Stimulated activated CD8-positive, alpha-beta memory T cell treated with anti-CD3 and anti-CD28 coated beads, Interleukin-7, amount 100 ng/mL, for 1 hour (primary cell): ENCODE data around the gene RNF183.

Source experiments
- DNase-seq, 2 donors: peaks; one replicate each; pipeline ENCODE4 v3.0.0-alpha.2; 2020; ENCODE audit warnings: low read depth in 2 of 2

The RNF183 gene, protein sequence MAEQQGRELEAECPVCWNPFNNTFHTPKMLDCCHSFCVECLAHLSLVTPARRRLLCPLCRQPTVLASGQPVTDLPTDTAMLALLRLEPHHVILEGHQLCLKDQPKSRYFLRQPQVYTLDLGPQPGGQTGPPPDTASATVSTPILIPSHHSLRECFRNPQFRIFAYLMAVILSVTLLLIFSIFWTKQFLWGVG

DNA sequence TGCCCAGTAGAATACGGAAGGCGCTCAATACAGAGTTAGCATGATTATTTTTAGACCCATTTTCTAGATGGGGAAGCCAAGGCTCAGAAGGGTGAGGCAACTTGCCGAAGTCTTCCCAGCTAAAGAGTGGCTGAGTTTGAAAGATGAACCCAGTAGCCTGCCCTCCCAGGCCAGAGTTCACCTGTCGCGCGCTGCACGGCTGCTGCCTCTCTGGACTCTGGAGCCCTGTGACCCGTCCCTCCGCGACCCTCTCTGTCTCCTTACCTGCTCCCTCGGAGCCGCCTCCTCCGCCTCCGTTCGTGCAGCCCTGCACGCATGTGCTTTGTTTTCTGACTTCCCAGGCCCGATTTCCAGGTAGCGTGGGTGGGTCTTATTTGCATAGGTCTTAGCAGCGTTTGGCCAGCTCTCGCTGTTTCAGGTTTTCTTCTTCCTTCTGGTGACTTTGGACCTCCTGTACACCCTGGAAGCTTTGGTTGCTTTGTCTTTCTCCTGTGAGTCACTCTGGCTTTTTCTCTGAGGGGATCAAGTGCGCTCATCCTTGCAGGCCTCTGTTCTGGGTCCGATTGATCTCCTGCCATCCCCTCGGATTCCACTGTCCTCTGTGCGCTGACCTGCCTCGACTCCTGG is at the start of gene RNF183:
Gene RNF183 (minus strand): TSS at position 585 of the 627 bp plus-strand sequence. CDS start 5,192 bp downstream, outside the sequence.
- no peak for DNase-seq

DNA sequence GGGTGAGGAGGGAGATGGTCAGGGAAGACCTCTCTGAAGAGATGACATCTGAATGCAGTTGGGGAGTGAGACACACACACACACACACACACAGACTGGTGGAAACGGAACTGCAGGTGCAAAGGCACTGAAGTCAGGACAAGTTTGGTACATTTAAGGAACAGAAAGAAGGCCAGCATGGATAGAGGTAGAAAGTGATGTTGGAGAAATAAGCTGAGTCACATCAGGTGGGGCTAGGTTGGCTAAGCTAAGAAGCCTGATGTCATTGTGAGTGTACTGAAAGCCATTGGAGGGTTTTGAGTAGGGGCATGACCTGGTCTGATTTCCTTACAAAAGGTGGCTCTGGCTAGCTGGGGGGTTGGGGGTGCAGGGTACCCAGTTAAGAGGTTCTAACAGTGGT is 49.2 kb upstream of the RNF183 start:
- no peak for DNase-seq

DNA sequence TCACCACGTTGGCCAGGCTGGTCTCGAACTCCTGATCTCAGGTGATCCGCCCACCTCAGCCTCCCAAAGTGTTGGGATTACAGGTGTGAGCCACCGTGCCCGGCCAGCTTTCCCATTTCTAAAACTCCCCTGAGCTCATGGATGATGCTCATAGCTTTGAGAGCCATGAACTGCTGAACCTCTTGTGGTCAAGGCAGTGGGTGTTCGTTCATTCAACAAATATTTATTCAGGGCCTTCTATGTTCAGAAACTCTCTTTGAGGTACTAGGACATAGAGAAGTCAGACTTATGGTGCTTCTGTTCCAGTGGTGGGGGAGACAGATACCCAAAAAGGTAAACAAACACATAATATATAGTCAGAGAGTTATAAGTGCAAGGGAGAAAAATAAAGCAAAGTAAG is 48.8 kb upstream of the RNF183 start:
- DNase-seq = no peak

DNA sequence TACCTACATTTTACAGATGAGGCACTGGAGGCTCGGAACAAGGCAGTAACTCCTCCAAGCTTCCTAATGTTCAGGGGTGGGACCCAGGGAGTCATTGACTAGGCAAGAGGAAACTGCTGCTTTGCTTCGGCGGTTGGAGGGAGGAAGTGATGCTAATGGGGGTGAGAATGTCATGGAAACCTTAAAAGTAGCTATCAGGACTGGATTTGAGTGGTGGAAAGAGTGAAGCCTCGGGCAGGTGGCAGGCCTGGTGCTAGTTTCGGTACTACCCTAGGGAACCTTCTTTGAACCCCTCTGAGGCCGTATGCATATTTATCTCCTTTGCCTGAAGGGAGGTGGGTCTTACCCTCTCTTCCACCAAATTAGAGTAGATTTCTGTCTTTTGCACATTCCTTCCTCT is 47.8 kb upstream of the RNF183 start:
- DNase-seq = no peak

DNA sequence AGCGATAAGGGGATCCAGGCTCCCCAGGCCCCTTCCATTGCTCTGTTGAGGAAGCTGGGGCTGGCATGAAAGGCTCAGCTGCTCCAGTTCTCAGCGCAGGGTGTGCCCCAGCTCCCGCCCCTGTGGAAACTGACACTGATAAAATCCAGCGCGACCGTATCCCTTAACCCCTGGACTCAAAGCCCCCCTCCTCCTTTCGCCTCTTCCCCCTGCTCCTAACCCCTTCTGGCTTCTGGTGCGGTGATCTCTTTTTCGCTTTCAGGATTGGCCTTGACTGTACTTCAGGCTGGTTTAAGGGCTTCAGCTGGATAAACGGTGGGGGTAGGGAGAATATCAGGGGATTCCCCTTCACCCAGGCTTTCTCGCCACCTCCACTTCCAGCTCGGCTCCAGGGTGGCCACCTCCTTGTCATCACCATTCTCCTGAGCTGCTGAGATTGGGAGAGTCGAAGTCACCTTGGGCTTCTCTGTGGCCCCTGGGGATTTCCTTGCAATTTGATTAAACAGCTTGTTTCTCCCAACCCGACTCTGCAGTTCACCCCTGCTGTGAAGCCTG is 47.0 kb upstream of the RNF183 start:
- no peak for DNase-seq

DNA sequence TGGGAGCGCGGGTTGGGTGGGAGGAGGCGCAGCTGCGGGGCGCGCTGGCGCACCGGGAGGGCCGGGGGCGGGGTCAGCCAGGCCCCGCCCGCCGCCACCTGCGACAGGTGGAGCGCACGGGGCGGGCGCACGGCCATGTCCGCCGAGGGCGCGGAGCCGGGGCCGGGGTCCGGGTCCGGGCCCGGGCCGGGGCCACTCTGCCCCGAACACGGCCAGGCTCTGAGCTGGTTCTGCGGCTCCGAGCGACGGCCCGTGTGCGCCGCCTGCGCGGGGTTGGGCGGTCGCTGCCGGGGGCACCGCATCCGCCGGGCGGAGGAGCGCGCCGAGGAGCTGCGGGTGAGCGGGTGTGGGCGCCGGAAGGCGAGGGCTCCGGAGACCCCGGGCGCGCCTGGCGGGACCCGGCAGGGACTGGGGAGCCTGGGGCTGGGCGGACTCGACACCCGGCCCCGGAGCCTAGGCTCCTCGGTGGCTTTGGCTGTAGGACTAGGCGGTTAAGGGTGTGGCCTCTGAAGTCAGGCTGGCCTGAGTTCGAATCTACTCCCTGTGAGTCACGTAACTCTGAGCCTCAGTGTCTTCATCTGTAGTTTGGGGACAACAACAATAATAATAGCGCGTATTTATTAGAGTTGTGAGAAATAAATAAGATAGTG is 46.4 kb upstream of the RNF183 start, which contains the start of gene BSPRY:
Gene BSPRY (plus strand): TSS at position 97 of the 650 bp plus-strand sequence. CDS start 39 bp downstream, at position 136.
- DNase-seq = no peak

DNA sequence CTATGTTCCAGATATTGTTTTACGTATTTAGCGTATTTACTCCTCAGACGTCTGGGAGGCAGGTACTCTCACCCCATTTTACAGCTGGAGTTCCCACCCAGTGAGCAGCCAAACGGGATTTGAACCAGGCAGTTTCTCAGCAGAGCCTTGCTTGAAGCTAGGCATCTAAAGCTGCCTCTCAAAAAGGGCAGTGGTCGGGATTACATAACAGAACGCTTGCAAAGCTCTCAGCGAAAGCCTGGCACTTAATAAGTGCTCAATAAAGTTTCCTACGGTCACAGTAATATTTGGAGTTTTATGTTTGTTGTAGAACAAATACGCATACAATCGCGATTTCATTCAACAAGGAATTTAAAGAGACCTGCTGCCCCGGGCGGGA is 45.9 kb upstream of the RNF183 start:
- no peak for DNase-seq

DNA sequence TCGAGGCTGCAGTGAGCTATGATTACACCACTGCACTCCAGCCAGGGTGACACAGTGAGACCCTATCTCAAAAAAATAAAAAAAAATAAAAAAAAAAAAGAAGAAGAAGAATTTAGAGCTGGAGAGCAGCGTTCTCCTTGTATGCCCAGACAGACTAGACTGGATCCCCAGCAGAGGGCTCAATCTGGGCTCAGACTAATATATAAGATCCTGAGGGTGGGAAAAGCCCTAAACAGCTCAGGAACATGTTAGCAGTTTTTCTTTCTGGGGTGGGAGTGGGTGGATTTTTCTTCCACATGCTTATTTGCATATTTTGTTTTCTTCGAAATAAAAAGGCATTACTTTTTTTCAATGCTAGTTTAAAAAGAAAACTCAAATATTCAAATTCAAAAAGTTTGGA is 45.3 kb upstream of the RNF183 start:
- DNase-seq = no peak

DNA sequence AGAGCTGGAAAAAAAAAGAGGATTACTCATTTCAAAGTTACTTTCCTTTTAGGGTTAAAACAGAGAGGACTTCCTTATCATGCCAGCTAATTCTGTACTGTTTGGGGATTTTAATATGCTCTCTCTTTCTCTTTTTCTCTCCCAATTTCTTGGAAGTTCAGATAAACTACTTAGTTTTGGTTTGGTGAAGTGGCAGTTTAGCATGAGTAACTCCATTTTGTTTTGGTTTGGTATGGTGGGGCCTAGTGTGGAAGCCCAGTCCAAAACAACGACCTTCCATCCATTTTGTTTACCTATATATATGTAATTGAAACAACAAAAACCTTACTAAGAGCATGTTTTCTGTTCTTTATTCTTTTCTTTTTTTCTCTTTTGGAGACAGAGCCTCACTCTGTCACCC is 42.5 kb upstream of the RNF183 start:
- no peak for DNase-seq

DNA sequence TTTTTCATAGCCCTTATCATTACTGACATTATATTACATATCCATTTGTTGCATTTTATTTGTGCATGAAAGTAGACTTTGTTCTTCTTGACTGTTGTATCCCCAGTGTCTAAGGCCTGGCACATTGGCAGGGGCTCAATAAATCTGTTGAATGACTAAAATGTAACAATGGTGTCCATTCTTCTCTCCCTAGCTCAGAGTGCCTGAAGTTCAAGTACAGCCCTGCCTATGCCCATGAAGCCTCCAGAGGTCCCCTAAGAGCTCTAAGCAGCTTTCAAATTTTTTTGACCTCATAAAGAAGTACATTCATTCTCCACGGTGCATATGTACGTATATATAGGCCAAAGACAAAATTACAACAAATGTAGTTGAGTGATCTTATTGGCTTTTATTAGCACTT is 42.0 kb upstream of the RNF183 start:
- no peak for DNase-seq

DNA sequence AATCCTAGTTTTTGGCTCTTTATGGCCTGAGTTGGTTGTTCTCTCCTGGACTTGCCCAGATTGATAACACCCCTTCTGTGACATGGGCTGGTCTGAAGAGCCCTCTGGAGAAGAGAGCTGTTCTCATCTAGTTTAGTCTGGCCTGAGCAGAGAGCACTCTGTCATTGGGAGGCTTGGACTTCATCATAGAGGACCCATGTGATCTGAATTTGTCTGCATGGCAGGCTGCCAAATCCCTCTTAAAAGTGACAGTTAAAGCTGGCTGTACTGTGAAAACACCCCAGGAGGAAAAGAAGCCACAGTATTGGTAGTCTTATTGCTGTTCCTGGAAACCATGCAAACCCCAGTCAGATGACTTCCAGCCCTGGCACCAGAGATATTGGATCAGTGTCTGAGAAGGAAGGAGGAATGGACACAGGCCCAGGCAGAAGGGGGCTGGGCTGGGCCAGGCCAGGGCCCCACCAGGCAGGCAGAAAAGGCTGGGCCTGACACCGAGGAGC is 40.6 kb upstream of the RNF183 start:
- DNase-seq = no peak

DNA sequence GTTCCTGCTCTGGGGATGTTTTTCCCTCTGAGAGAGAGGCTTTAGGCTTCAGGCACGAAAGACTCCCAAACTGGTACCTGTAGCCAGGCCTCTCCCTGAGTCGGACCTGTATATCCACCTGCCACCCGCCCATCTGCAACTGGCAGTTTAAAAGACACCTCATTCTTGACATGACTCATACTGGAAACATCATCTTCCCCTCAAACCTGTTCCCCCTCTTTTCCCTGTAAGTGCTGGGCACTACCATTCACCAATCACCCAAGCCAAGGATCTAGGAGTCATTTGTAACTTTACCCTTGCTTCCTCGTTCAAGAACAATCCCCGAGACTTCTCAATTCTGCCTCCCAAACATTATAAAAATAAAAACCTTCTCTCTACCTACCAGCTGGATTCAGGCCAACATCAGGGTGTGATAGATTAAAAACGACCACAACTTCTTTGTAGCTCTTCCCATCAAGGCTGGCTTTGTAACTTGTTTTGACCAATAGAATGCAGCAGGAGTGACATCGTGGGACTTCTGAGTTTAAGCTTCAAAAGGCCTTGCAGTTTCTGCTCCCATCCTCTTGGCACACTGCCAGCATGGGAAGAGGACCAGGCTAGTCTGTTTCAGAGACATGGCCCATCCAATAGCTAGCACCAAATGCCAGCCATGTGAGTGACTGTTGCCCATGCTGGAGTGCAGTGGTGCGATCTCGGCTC is 38.7 kb upstream of the RNF183 start:
- DNase-seq = no peak

DNA sequence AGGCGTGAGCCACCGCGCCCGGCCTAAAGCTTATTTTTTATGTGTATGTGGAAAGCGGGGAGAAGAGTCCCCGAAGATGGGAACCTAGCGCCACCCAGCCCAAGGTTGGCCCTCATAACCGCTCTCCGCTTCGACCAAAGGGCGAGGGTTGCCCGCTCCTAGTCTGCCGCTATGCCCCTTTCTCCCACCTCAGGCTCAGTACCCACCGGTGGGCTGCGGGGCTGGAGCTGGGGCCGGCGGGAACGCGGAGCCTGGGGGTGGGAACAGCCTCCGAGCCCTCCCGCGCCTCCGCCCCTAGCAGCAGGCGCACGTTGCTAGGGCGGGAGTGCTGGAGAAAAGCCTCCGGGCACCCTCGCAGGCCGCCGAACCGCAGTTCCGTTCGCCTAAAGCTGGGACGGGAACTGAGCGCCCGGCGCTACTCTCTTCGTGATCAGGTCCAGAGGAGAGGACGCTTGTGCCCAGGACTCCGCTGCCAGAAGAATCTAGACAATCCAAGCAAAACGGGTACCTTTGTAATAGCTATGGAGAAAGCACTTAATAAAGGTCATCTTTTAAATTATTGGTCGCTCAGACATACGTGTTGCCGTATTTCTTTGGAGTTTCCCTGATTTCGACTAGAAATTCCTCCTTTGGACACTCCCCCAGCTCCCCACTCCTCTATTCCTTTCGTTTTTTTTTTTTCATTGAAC is 37.0 kb upstream of the RNF183 start, which contains the start of gene WDR31:
Gene WDR31 (minus strand): TSS at position 265 of the 689 bp plus-strand sequence. CDS start 8,253 bp downstream, outside the sequence.
- DNase-seq = peak; percentile 62 to 64

DNA sequence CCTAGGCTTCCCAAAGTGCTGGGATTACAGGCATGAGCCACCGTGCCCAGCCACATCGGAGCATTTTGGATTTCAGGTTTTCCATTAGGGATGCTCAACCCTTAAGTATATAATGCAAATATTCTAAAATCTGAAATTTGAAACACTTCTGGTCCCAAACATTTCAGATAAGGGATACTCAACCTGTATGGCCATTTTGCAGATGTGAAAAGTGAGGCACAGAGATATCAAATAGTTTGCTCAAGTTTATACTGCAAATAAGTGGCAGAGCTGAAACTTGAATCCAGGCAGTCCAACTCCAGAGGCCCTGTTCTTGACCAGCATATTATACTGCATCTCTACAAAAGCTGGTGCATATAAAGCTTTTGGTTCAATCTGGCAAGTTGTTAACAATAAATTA is 34.5 kb upstream of the RNF183 start:
- DNase-seq = no peak

DNA sequence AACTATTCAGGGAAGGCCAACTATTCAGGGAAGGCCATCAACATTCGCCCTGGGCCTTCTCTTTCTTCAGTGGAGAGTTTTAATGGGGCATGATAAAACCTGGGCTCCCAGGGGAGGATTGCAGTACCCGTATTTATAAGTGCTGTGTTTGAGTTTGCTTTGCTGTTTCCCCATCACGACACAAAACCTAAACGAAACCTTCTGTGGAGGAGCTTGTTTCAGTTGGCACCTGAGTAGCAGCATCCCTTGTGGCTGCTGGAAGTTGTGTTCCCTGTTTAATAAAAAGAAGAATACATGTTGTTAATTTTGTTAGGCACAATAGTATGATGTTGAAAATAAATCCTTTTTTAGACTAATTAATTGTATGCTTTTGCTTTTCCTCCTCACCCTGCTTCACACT is 28.6 kb upstream of the RNF183 start:
- DNase-seq = no peak

DNA sequence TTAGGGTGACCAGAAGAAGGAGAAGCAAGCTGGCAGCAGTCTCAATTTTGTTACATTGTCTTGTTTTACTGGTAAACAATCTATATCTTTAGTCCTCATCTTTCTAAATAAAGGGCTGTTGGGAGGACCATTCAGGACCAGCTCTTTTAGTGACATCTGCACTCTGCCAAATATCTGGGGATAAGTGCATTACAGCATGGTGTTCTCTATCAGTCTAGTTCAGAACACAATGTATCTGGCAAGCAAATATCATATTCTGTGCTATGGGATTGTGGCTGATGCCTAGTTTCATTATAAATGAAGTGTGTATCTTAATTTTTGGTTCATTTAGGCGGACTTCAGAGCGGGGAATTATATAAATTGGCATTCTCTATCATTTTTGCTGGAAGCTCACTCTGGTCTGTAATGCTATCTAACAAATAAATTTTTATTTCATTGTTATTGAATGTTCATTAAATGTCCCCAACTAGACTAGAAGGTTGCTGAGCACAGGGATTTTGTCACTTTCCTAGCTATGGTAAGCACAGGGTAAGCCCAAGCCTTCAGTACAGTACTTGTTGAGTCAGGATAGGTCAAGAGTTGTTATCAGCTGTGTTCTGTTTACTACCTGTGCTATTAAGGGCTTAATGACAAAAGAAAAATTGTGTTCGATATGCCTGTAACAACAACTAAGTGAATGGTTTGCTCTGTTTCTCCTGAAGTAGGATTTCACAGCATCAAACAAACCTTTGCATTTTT is 25.0 kb upstream of the RNF183 start:
- no peak for DNase-seq

DNA sequence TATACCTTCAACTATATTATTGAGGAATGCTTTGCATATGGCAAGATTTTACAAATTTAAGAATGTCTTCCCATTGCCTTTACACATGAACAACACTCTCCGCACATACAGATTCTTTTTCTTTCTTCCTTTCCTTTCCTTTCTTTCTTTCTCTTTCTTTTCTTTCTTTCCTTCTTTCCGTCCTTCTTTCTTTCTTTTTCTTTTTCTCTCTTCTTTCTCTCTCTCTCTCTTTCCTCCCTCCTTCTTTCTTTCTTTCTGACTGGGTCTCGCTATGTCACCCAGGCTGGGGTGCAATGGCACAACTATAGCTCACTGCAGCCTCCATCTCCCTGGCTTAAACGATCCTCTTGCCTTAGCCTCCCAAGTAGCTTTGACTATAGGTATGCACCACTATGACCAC is 23.1 kb upstream of the RNF183 start:
- DNase-seq = no peak

DNA sequence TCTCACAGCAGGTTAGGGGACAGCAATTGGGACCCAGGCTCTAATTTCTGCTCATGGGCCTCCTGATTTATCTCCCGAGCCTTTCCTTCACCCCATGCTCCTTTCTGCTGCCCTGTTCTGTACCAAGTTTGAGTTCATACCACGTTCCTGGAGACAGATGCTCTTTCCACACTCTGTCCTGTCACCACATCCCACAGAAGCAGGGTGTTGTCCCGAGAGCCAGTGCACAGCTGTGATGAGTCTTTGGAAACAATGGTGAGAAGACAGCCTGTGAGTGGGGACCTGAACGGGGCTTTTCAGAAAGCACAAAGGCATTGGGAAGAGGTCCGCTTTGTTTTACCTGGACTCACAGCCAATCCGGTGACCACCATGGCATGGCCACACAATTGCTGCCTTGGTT is 19.5 kb upstream of the RNF183 start:
- DNase-seq = no peak

DNA sequence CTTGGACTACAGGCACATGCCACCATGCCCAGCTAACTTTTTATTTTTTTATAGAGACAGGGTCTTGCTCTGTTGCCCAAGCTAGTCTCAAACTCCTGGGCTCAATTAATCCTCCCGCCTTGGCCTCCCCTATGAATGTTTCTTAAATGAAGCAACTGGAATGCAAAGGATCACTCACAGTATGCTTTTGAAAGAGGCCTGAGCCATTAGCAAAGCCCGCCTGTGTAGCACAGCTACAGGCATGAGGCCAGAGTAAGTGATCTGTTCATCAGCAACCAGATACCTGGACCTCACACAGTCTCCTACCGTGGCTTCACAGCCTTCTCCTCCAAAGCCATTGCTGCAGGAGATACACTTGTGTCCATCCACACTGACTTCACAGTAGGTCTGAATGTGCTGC is 16.9 kb upstream of the RNF183 start:
- DNase-seq = no peak

DNA sequence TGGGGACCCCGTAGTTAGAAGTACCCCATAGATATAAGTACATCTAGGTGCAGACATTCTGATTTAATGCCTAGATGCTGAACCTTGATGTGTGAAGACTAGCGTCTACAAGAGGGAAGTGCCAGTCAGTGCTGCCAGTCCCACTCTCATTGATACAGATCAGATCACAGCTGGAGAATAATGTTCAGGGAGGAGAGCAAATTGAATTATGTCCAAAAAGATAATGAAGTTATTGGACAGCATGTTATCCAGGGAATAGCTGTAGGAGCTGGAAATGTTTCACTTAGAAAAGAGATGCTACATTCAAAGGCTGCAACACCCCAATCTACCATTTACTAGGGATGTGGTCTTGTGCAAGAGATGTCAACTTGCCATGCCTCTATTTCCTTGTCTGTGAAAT is 15.9 kb upstream of the RNF183 start:
- no peak for DNase-seq

DNA sequence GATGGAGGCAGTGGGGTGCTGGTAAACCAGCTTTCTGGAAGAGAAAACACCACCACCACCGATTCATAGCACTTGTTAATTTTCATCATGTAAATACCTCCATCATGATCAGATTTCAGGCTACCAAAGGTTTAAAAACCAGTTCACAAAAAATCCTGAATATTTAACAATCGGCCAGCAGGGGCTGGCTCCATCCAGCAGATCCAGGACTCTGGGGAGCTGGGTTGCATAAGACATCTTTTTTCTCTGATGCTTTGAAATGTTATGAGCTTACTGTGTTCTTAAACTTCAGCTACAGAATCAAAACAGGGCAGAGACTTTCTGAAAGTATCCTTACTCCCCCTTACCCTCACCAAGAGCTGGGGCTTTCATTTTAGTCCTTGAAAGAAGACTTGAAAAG is 14.6 kb upstream of the RNF183 start:
- DNase-seq = no peak
